Measurements from ENCODE around the gene UBE2A.

Gene UBE2A

DNA sequence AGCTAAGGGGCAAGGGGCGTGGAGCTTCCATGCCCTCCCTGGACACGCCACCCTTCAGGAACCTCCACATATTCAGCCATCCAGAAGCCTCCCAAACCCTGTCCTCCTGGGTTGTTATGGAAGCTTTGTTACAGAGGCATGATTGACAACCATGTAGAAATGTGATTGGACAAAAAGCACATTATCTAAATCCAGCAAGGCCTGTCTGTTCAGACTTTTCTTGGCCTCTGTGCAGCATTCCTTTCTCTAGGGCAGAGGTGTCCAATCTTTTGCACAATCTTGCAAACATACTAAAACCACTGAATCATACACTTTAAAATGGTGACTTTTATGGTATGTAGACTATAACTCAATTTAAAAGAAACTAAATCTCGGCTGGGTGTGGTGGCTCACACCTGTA, 21.9 kb upstream of the UBE2A start:
- Histone ChIP-seq H4K20me1 (ENCODE audit: insufficient read depth, low read length, poor library complexity, severe bottlenecking) (no peaks in the 10 kb centered on the region), H2AFZ (ENCODE audit: low read length) (no peak overlapping the region), H3K27me3 (ENCODE audit: insufficient read depth, low read length, poor library complexity, severe bottlenecking) (no peaks in the 10 kb centered on the region), H3K79me2 (ENCODE audit: insufficient read depth, low read length) (no peaks in the 10 kb centered on the region; the same call in 1 of the 2 replicates), H3K4me3 (ENCODE audit: low read length, poor library complexity, severe bottlenecking) (no peak overlapping the region), H3K9ac (ENCODE audit: low read depth, low read length, poor library complexity, severe bottlenecking) (no peak overlapping the region), H3F3A (ENCODE audit: low read depth) (no peaks in the 10 kb centered on the region), H3K36me3 (ENCODE audit: insufficient read depth, low read length) (no peaks in the 10 kb centered on the region), H3K9me3 (ENCODE audit: insufficient read depth, low read depth, low read length) (no peaks in the 10 kb centered on the region), H3K4me1 (ENCODE audit: insufficient read depth, low read length, poor library complexity, severe bottlenecking) (no peaks in the 10 kb centered on the region), H3K4me2 (ENCODE audit: low read depth, low read length, poor library complexity, severe bottlenecking) (no peak overlapping the region), H3K9me2 (replicated peaks; ENCODE audit: low read depth, low read length) (no peaks in the 10 kb centered on the region)
- TF ChIP-seq, protein P1, sequence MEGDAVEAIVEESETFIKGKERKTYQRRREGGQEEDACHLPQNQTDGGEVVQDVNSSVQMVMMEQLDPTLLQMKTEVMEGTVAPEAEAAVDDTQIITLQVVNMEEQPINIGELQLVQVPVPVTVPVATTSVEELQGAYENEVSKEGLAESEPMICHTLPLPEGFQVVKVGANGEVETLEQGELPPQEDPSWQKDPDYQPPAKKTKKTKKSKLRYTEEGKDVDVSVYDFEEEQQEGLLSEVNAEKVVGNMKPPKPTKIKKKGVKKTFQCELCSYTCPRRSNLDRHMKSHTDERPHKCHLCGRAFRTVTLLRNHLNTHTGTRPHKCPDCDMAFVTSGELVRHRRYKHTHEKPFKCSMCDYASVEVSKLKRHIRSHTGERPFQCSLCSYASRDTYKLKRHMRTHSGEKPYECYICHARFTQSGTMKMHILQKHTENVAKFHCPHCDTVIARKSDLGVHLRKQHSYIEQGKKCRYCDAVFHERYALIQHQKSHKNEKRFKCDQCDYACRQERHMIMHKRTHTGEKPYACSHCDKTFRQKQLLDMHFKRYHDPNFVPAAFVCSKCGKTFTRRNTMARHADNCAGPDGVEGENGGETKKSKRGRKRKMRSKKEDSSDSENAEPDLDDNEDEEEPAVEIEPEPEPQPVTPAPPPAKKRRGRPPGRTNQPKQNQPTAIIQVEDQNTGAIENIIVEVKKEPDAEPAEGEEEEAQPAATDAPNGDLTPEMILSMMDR (conservative IDR thresholded peaks at IDR 0.05; ENCODE audit: low read length): no peak
- TF ChIP-seq EZH2phosphoT487 (IDR thresholded peaks at IDR 0.05; ENCODE audit: borderline replicate concordance): no peak

GRCh38 chrX:119565107-119565663, 9.2 kb upstream of the UBE2A start, which contains the start of gene STEEP1:
Gene STEEP1 (minus strand): TSS chrX:119565409. CDS start chrX:119565355, 54 bp downstream.
- H3K4me3 ChIP-seq (ENCODE audit: low read length, poor library complexity, severe bottlenecking): peak within 1 kb of the TSS; percentile 91
- peaks cover 3% of the 10 kb centered on the region for H3K4me1 ChIP-seq (ENCODE audit: insufficient read depth, low read length, poor library complexity, severe bottlenecking)
- no peaks in the 10 kb centered on the region for H3K9me3 ChIP-seq (ENCODE audit: insufficient read depth, low read depth, low read length)
- H3K4me2 ChIP-seq (ENCODE audit: low read depth, low read length, poor library complexity, severe bottlenecking): peak within 1 kb of the TSS; percentile 81
- no peaks in the 10 kb centered on the region for H3K36me3 ChIP-seq (ENCODE audit: insufficient read depth, low read length)
- no peaks in the 10 kb centered on the region for H3K9me2 ChIP-seq (replicated peaks; ENCODE audit: low read depth, low read length)
- peak within 1 kb of the TSS; percentile 87 for H2AFZ ChIP-seq (ENCODE audit: low read length)
- H3F3A ChIP-seq (ENCODE audit: low read depth): no peaks in the 10 kb centered on the region
- TF ChIP-seq, protein P1 (conservative IDR thresholded peaks at IDR 0.05; ENCODE audit: low read length): no peak
- TF ChIP-seq EZH2phosphoT487 (IDR thresholded peaks at IDR 0.05; ENCODE audit: borderline replicate concordance): no peak
- H3K27me3 ChIP-seq (ENCODE audit: insufficient read depth, low read length, poor library complexity, severe bottlenecking): no peaks in the 10 kb centered on the region
- peak within 1 kb of the TSS; percentile 80 for H3K9ac ChIP-seq (ENCODE audit: low read depth, low read length, poor library complexity, severe bottlenecking)
- no peaks in the 10 kb centered on the region for H4K20me1 ChIP-seq (ENCODE audit: insufficient read depth, low read length, poor library complexity, severe bottlenecking)
- H3K79me2 ChIP-seq (ENCODE audit: insufficient read depth, low read length): peaks cover 18% of the 10 kb centered on the region

- Histone ChIP-seq H3F3A (ENCODE audit: low read depth) (no peaks in the 10 kb centered on the region), H3K4me1 (ENCODE audit: insufficient read depth, low read length, poor library complexity, severe bottlenecking) (no peaks in the 10 kb centered on the region), H3K27me3 (ENCODE audit: insufficient read depth, low read length, poor library complexity, severe bottlenecking) (no peaks in the 10 kb centered on the region), H3K4me2 (ENCODE audit: low read depth, low read length, poor library complexity, severe bottlenecking) (no peak overlapping the region), H3K9me3 (ENCODE audit: insufficient read depth, low read depth, low read length) (no peaks in the 10 kb centered on the region), H2AFZ (ENCODE audit: low read length) (no peak overlapping the region), H3K79me2 (ENCODE audit: insufficient read depth, low read length) (peaks cover 7% of the 10 kb centered on the region), H3K9me2 (replicated peaks; ENCODE audit: low read depth, low read length) (no peaks in the 10 kb centered on the region), H3K4me3 (ENCODE audit: low read length, poor library complexity, severe bottlenecking) (no peak overlapping the region), H3K36me3 (ENCODE audit: insufficient read depth, low read length) (no peaks in the 10 kb centered on the region), H4K20me1 (ENCODE audit: insufficient read depth, low read length, poor library complexity, severe bottlenecking) (peaks cover 4% of the 10 kb centered on the region), H3K9ac (ENCODE audit: low read depth, low read length, poor library complexity, severe bottlenecking) (no peak overlapping the region)
- no peak for TF ChIP-seq EZH2phosphoT487 (IDR thresholded peaks at IDR 0.05; ENCODE audit: borderline replicate concordance)
- TF ChIP-seq, protein P1 (conservative IDR thresholded peaks at IDR 0.05; ENCODE audit: low read length): no peak
Observed at GRCh38 chrX:119570351-119570835, 4.0 kb upstream of the UBE2A start.
